Cerebellar cortex (tissue), 1 donor: ENCODE data around the gene MPC2.

Experiments used
- DNase-seq: peaks from one replicate; pipeline ENCODE4 v3.0.0-alpha.2; 2015; ENCODE audit warnings: low spot score

MPC2 gene

DNA sequence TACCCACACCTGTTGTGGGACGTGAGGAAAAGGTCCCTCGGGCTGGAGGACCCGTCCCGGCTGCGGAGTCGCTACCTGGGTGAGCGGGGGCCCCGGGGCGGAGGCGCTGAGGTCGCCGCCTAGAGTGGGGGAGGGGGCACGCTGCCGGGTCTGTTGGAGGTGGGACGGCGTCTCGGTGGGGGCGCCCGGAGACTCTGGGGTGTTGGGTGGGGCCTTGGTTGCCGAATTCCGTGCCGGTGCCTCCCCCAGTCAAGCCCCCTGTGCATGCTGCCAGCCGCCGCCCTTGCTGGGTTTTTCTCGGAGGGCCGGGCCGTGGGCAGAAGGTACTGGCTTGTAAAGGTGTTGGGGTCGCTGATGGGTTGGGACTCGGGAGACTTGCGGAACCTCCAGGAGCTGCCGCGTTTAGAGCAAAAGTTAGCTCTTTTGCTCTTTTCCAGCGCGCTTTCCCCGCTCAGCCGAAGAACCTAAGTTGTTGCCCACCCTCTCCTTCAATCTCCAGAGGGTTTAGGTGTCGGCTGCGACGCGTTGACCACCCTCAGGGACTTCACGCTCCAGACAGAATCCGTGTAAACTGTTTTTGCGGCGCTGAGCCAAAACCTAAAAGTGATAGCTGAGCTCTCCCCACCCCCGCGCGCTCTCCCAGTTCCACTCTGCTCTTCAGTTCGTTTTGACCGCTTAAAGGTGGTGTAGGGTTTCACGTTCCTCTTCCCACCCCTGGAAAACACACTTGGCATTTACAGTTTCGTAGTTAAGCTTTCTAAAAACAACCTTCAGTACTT is at the start of gene MPC2:
Gene MPC2, minus strand, starts transcription at position 143 of the 779 bp plus-strand sequence. CDS start 1,231 bp downstream, outside the sequence.
- peak; percentile 74 for DNase-seq

GRCh38 chr1:167984886-167985489 is 48.1 kb upstream of the MPC2 start:
- no peak for DNase-seq

DNA sequence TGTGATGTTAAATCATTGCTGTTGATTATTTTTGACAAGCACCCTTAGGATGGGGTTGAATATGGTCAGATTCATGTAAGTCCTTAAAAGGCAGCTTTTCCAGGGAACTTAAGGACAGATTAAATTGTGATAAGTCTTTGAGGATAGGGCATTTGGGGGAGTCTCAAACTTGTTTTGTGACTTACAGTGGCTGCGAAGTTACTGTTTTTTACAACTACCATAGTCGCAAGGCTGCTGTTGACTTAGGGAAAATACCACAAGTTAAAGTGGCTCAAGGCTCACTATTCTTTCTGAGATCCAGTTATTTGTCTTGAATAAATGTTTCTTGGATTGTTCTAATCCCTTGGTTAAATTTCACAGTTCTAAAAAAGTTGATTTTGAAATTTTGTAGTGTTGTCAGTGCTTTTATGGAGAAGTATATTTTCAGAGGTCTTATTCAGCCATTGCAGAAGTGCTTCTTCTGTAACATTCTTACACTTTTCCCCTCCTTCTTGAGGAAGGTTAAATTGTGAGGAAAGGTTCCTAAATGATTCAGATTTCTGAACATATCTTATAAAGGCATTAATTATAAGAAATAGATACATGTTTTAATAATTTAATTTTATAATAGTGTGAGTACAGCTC is 47.0 kb upstream of the MPC2 start:
- DNase-seq: no peak

DNA sequence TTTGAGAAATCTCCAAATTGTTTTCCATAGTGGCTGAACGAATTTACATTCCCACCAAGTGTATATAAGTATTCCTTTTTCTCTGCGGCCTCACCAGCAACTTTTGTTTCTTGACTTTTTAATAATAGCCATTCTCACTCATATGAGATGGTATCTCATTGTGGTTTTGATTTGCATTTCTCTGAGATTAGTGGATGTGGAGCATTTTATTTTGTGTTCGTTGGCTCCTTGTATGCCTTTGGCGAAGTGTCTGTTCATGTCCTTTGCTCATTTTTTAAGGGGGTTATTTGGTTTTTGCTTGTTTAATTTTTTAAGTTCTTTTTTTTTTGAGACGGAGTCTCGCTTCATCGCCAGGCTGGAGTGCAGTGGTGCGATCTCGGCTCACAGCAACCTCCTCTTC is 45.1 kb upstream of the MPC2 start:
- DNase-seq: no peak

GRCh38 chr1:167977245-167977644 is 40.4 kb upstream of the MPC2 start:
- no peak for DNase-seq

- no peak for DNase-seq
These were observed 37.8 kb upstream of the MPC2 start for GRCh38 chr1:167974698-167975097.

GRCh38 chr1:167973832-167974231 is 37.0 kb upstream of the MPC2 start:
- DNase-seq: no peak

DNA sequence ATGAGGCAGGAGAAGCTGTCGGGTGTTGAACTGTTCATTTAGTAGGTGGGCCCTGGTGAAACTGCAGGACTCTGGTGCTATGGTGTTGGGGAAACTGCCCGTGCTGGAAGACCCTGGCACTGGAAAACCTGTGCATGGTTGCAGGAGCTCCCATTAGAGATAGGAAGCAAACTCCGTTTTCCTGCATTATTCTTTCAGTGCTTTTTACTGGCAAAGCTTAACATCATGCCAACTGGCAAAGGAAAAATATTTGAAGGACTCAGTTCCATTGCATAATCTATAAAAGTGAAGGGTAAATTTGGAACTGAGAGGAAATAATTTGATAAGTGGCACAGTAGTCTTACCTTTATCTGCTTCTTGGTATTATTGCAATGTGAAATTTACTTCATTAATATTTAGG is 31.7 kb upstream of the MPC2 start:
- no peak for DNase-seq

DNA sequence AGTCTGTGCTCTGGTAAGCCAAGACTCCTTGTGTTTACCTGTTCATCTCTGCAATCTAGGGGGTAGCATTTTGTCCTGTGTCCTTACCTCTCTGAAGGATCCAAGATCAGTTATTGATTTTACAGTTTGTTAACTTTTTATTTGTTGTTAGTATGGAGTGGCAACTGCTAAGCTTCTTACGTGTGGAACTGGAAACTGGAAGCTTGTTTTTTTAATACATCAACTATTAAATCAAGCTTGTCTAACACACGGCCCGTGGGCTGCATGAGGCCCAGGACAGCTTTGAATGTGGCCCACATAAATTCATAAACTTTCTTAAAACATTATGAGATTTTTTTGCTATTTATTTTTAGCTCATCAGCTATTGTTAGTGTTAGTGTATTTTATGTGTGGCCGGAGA is 29.2 kb upstream of the MPC2 start:
- no peak for DNase-seq

GRCh38 chr1:167964646-167965045 is 27.8 kb upstream of the MPC2 start:
- no peak for DNase-seq

- DNase-seq: no peak
These were observed 20.8 kb upstream of the MPC2 start for GRCh38 chr1:167957710-167958109.

DNA sequence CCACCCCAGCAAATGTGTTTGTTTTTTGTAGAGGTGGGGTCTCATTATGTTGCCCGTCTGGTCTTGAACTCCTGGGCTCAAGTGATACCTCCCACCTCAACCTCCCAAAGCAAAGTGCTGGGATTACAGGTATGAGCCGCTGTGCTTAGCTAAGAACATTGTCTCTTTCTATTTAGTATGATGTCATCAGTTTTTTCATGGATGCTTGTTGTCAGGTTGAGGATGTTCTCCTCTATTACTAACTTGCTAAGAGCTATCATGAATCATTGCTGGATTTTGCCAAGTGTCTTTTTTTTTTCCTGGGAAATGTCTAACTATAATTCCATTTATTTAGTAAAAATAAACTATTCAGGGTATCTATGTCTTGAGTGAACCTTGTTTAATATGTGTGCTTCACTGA is 19.0 kb upstream of the MPC2 start:
- no peak for DNase-seq

DNA sequence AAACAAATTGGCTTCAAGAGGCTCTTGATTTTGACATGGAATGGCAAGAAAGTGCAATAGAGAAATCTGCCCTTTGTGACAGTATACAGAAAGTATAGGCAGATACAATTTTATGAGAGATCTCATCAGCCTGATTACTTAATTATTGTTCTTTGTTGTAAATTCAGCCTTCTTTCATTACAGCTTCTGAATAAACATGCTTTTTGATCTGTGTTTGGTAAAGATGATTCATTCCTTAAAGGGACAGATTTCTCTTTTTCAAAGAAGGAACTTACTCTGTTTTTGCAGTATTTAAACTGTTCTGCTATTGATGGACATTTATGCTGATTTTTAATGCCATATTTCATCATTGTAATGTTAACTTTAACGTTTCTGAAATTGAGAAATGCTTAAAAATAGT is 13.7 kb upstream of the MPC2 start:
- DNase-seq: no peak

DNA sequence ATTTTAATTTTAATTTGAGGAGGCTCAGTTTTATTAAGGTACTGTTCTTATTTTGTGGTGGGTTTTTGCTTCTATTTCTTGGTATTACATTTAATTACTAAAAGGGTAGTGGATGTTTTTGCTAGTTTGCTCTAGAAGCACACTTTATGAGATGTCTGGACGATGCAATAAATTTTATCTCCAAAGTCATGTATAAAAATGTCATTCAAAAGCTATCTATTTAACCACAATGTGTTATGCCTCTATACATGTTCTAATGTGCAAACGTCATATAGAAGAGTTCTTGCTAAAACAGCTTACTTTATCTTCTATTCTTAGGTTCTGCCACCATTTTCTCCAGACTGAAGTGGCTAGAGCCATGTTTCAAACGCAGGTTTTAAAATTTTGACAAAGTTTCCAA is 12.9 kb upstream of the MPC2 start:
- no peak for DNase-seq

DNA sequence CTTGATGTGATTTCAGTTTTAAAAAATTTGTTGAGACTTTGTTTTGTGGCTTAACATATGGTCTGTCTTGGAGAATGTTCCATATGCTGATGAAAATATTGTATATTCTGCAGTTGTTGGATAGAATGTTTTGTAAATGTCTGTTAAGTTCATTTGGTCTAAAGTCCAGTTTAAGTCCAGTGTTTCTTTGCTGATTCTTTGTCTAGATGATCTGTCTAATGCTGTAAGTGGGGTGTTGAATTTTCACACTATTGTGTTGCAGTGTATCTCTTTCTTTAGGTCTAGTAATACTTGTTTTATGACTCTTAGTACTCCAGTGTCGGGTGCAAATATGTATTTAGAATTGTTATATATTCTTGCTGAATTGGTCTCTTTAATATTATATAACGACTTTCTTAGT is 10.9 kb upstream of the MPC2 start:
- DNase-seq: no peak

GRCh38 chr1:167943541-167943940 is 6.7 kb upstream of the MPC2 start:
- no peak for DNase-seq

GRCh38 chr1:167940264-167940663 is 3.4 kb upstream of the MPC2 start:
- DNase-seq: no peak

DNA sequence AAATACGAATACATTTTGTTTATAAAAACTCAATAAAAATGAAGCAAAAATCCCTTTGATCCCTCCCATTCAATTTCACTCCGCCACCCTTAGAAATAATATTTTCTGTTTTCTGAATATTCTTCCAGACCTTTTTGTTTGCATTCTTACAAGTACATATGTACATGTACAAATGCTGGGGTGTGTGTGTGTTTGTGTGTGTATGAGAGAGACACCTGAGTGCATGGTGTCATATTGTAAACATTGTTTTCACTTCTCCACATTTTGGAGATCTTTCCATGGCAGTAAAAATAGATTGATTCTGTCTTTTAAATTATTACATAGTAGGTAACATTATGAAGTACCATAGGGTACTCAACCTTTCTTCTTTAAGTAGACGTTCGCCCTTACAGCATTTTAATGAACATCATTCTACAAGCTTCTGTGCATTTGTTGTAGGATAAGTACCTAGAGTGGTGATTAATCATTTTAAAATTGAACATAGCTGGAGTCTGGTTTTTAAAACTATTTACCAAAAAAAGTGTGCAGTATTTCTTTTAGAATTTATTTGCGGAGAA is 1.3 kb upstream of the MPC2 start:
- DNase-seq: no peak

- no peak for DNase-seq
These were observed 788 bp upstream of the MPC2 start for GRCh38 chr1:167937709-167938010.

DNA sequence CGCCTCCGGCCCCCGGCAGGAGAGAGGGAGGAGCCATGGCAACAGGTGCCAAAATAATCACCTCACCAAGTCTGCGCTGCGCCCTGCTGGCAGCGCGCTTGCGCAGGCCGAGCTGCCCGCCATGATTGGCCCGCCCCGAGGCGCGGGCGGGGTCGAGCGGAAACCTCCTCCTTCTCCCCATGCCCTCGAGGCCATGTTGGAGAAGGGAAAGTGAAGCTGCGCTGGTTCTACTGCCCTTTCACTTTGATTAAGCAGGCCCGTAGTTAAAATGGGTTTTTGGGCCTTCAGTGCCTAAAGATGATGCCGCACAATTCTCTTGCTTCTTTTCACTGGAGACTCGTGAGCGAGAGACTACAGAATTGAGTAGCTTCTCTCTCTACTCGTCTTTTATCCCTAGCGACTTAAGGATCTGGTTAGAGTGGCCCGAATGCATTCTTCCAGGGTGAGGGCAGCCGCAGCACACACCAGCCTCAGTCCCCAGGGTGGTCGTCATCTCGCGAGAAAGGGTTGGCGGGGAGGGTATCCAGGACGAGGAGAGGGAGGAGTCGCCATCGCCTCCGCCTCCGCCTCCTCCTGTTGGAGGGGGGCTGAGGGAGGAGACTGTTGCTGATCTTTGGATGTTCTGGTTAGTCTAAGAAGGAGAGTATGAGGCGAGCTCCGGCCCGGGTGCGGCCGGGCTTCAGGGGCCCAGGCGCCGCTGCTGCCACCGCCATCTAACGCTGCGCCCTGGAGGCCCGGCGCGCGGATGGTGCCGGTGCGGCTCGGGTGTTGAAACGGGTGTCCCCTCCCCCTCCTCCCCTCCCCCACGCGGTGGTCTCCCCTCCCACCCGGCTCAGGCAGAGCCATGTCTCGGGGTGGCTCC is 573 bp downstream of the MPC2 start, which contains the start of gene DCAF6:
Gene DCAF6, plus strand, starts transcription at position 616 of the 862 bp plus-strand sequence. Its CDS starts 229 bp downstream, at position 845.
- DNase-seq: peak; percentile 99

- peak; percentile 66 for DNase-seq
These were observed 1.4 kb downstream of the MPC2 start for GRCh38 chr1:167935216-167936067.
